IMR-90 (cell line): ENCODE measurements around the gene ZDHHC19.

ENCODE experiments used
- CEBPB ChIP-seq: IDR thresholded peaks from 2 replicates; pipeline ENCODE4 v1.6.1; 2012; ENCODE audit warnings: low read depth, low read length, improper control_type of control experiment
- MAFK ChIP-seq: IDR thresholded peaks from 2 replicates; pipeline ENCODE4 v1.6.1; 2012; ENCODE audit warnings: low read depth, low read length, improper control_type of control experiment
- MAZ ChIP-seq: IDR thresholded peaks from 2 replicates; pipeline ENCODE4 v1.6.1; 2012; ENCODE audit warnings: low read depth, mild to moderate bottlenecking, low read length, improper control_type of control experiment, moderate library complexity, borderline replicate concordance
- NFE2L2 ChIP-seq: fragments of 150-350 bp; IDR thresholded peaks from 2 replicates; pipeline ENCODE4 v1.6.1; 2016; ENCODE audit warnings: low read depth, mild to moderate bottlenecking, low read length
- POLR2A ChIP-seq: IDR thresholded peaks from 2 replicates; pipeline ENCODE4 v1.6.1; 2012; ENCODE audit warnings: mild to moderate bottlenecking, low read depth, low read length
- RAD21 ChIP-seq: IDR thresholded peaks from 2 replicates; pipeline ENCODE4 v1.6.1; 2012; ENCODE audit warnings: low read length, improper control_type of control experiment
- TF ChIP-seq, protein P1 (sequence below): conservative IDR thresholded peaks from 2 replicates; pipeline ENCODE4 v1.5.1; 2012; ENCODE audit warnings: mild to moderate bottlenecking, low read depth, low read length, improper control_type of control experiment
- TF ChIP-seq, protein P2 (sequence below): fragments of 150-350 bp; IDR thresholded peaks from 2 replicates; pipeline ENCODE4 v1.6.1; 2017; ENCODE audit warnings: mild to moderate bottlenecking, antibody characterized with exemption, low read length, low read depth

DNA sequence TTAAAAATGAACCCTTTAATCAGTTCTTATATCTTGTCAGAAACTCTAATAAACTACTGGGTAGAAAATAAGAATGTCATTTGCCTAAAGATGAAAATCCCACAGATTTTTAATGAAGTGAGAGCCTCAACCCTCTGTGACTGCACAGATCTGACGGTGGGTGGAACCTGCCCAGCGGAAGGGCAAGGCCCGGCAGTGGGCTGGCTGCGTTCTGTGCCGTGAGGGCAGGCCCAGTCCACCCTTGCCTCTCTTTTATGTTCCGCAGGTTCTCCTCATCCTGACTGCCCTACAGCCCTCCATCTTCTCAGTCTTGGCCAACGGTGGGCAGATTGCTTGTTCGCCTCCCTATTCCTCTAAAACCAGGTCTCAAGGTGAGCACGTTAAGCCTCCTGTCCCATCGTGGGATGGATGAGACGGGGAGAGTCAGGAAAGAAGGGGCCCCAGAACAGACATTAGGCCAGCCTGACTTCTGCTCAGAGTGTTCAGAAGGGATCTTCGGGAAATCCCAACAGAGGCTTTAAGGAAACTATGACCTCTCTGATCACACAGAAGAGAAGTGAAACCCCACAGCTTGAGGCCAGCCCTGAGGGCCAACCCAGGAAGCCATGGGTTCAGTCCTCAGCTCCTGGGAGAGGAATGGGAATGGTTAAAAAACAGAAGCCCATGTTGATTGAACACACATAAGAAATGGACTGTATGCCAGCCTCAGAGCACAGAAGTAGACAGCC, 21.1 kb upstream of the ZDHHC19 start:
- TF ChIP-seq, protein P1, sequence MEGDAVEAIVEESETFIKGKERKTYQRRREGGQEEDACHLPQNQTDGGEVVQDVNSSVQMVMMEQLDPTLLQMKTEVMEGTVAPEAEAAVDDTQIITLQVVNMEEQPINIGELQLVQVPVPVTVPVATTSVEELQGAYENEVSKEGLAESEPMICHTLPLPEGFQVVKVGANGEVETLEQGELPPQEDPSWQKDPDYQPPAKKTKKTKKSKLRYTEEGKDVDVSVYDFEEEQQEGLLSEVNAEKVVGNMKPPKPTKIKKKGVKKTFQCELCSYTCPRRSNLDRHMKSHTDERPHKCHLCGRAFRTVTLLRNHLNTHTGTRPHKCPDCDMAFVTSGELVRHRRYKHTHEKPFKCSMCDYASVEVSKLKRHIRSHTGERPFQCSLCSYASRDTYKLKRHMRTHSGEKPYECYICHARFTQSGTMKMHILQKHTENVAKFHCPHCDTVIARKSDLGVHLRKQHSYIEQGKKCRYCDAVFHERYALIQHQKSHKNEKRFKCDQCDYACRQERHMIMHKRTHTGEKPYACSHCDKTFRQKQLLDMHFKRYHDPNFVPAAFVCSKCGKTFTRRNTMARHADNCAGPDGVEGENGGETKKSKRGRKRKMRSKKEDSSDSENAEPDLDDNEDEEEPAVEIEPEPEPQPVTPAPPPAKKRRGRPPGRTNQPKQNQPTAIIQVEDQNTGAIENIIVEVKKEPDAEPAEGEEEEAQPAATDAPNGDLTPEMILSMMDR: no peak
- TF ChIP-seq CEBPB (no peak), RAD21 (no peak), POLR2A (no peak), MAFK (no peak), NFE2L2 (no peak), MAZ (no peak)
- TF ChIP-seq, protein P2, sequence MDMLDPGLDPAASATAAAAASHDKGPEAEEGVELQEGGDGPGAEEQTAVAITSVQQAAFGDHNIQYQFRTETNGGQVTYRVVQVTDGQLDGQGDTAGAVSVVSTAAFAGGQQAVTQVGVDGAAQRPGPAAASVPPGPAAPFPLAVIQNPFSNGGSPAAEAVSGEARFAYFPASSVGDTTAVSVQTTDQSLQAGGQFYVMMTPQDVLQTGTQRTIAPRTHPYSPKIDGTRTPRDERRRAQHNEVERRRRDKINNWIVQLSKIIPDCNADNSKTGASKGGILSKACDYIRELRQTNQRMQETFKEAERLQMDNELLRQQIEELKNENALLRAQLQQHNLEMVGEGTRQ: no peak
